Measurements from ENCODE around the gene NSFL1C. TPM values are rescaled to one million over a fixed set of nuclear protein-coding genes. Genes with fewer than 3 reads are reported as not detected.

Gene NSFL1C
- total RNA-seq, 1 donor from 2014 or later, result 88.7 TPM

DNA sequence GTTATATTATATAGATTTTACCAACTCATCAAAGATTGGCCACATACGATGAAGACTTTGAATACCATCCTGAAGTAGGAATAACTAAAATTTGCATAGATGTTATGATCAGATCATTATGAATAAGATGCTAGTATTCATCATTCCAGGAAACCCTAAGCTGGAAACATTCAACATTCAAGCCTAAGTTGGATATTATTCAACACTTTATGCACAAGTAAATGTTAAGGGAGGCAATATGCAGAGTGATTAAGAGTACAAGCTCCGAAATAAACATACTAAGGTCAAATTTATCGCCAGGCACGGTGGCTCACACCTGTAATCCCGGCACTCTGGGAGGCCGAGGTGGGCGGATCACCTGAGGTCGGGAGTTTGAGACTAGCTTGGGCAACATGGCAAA, 30.4 kb downstream of the NSFL1C start:
- Mint-ChIP-seq H3K4me1 (ENCODE audit: low read depth) (no peaks in the 10 kb centered on the region), H3K27ac (no peak overlapping the region), H3K4me3 (ENCODE audit: low read depth) (no peak overlapping the region), H3K27me3 (no peaks in the 10 kb centered on the region), H3K9me3 (ENCODE audit: low read depth) (peaks cover 3% of the 10 kb centered on the region), H3K36me3 (ENCODE audit: insufficient read depth) (peaks cover 4% of the 10 kb centered on the region)
- TF ChIP-seq, protein P1, sequence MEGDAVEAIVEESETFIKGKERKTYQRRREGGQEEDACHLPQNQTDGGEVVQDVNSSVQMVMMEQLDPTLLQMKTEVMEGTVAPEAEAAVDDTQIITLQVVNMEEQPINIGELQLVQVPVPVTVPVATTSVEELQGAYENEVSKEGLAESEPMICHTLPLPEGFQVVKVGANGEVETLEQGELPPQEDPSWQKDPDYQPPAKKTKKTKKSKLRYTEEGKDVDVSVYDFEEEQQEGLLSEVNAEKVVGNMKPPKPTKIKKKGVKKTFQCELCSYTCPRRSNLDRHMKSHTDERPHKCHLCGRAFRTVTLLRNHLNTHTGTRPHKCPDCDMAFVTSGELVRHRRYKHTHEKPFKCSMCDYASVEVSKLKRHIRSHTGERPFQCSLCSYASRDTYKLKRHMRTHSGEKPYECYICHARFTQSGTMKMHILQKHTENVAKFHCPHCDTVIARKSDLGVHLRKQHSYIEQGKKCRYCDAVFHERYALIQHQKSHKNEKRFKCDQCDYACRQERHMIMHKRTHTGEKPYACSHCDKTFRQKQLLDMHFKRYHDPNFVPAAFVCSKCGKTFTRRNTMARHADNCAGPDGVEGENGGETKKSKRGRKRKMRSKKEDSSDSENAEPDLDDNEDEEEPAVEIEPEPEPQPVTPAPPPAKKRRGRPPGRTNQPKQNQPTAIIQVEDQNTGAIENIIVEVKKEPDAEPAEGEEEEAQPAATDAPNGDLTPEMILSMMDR (IDR thresholded peaks at IDR 0.05; ENCODE audit: unreplicated experiment), result no peak
- DNase-seq (ENCODE audit: low spot score, unreplicated experiment), result no peak

DNA sequence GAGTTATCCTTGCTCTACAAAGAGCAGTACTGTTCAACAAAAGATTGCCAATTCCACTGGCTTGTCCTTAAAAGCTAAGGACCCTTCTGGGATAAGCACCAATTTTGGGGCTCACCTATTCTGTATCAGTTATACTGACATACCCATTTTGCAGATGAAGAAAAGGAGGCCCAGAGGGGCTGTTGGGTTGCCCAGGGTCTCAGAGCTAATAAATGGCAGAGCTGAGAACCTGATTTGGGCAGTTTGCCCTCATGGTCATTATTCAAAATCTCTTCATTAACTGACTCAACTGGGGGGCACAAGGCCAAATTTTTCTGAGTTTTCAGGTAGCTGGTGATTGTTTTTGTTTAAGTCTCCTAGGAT, 31.3 kb downstream of the NSFL1C start:
- DNase-seq (ENCODE audit: low spot score, unreplicated experiment), result no peak
- TF ChIP-seq, protein P1 (IDR thresholded peaks at IDR 0.05; ENCODE audit: unreplicated experiment), result no peak
- H3K4me1 Mint-ChIP-seq (ENCODE audit: low read depth), result no peaks in the 10 kb centered on the region
- peaks cover 3% of the 10 kb centered on the region for H3K9me3 Mint-ChIP-seq (ENCODE audit: low read depth)
- H3K27me3 Mint-ChIP-seq, result no peaks in the 10 kb centered on the region
- H3K36me3 Mint-ChIP-seq (ENCODE audit: insufficient read depth), result peaks cover 4% of the 10 kb centered on the region
- no peak overlapping the region for H3K27ac Mint-ChIP-seq
- H3K4me3 Mint-ChIP-seq (ENCODE audit: low read depth), result no peak overlapping the region

DNA sequence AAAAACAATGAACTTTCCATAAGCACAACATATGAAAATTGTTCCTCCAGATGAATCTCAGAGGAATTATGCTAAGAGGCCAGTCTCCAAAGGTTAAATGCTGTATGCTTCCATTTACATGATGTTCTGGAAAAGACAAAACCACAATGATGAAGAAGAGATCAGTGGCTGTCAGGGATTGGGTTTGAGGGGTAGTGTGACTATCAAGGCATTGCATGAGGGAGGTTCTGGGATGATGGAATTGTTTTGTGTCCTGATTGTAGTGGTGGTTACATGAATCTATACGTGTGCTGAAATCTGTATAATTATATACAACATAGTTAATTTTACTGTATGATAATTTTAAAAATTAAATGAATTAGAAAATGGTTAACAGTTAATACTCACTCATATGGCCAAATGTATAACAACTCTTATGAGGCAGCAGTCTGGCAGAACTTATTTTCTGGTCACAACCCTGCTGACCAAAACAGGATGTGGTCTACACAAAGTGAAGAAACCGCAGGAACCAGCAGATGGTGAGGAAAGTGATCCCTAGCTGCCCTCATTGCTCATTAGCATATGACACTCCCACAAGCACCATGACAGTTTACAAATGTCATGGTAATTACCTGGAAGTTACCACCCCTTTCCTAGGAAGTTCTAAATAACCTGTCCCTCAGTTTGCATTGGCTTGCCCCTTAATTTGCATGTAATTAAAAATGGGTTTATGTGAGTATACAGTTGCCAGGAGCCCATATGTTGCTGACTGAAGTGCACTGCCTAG, 31.9 kb downstream of the NSFL1C start:
- TF ChIP-seq, protein P1 (IDR thresholded peaks at IDR 0.05; ENCODE audit: unreplicated experiment), result no peak
- Mint-ChIP-seq H3K9me3 (ENCODE audit: low read depth) (peaks cover 3% of the 10 kb centered on the region), H3K27ac (no peak overlapping the region), H3K27me3 (no peaks in the 10 kb centered on the region), H3K36me3 (ENCODE audit: insufficient read depth) (peaks cover 4% of the 10 kb centered on the region), H3K4me3 (ENCODE audit: low read depth) (no peak overlapping the region), H3K4me1 (ENCODE audit: low read depth) (no peaks in the 10 kb centered on the region)
- no peak for DNase-seq (ENCODE audit: low spot score, unreplicated experiment)

DNA sequence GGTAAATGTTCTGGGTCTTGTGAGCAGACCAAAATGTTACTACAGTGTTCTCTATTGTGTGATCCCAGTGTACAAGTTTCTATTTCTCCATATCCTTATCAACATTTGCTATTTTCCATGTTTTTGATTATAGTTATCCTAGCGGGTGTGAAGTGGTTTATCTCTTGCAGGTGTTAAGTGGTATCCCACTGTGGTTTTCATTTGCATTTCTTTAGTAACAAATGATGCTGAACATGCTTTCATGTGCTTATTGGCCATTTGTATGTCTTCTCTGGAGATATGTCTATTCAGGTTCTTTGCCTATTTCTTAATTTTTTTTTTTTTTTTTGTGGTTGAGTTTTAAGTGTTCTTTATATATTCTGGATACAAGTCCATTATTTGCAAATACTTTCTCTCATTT, 35.5 kb downstream of the NSFL1C start:
- H3K9me3 Mint-ChIP-seq (ENCODE audit: low read depth), result peaks cover 3% of the 10 kb centered on the region
- H3K27me3 Mint-ChIP-seq, result no peaks in the 10 kb centered on the region
- no peak for DNase-seq (ENCODE audit: low spot score, unreplicated experiment)
- no peak overlapping the region for H3K27ac Mint-ChIP-seq
- no peaks in the 10 kb centered on the region for H3K4me1 Mint-ChIP-seq (ENCODE audit: low read depth)
- H3K36me3 Mint-ChIP-seq (ENCODE audit: insufficient read depth), result peaks cover 4% of the 10 kb centered on the region
- TF ChIP-seq, protein P1 (IDR thresholded peaks at IDR 0.05; ENCODE audit: unreplicated experiment), result no peak
- H3K4me3 Mint-ChIP-seq (ENCODE audit: low read depth), result no peak overlapping the region

DNA sequence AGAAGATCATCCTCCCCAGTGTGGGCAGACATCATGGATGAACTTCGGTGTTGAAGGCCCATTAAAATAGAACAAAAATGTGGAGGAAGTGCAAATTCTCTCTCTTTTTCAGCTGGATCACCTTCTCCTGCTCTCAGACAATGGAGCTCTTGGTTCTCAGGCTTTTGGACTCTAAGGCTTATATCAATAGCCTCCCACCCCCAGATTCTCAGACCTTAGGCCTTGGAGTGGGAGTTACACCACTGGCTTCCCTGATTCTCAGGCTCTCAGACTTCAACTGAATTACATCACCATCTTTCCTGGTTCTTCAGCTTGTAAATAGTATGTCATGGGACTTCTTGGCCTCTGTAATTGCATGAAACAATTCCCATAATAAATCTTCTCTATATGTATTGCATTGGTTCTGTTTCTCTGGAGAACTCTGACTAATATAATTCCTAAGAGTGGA, 36.6 kb downstream of the NSFL1C start:
- Mint-ChIP-seq H3K27ac (no peak overlapping the region), H3K9me3 (ENCODE audit: low read depth) (peaks cover 3% of the 10 kb centered on the region), H3K27me3 (no peaks in the 10 kb centered on the region), H3K4me1 (ENCODE audit: low read depth) (no peaks in the 10 kb centered on the region), H3K4me3 (ENCODE audit: low read depth) (no peak overlapping the region), H3K36me3 (ENCODE audit: insufficient read depth) (peaks cover 4% of the 10 kb centered on the region)
- TF ChIP-seq, protein P1 (IDR thresholded peaks at IDR 0.05; ENCODE audit: unreplicated experiment), result no peak
- DNase-seq (ENCODE audit: low spot score, unreplicated experiment), result no peak
